Uterus (tissue), 4 donors: ENCODE results near the gene MOCOS. TPM values are rescaled to one million over a fixed set of nuclear protein-coding genes. Genes with fewer than 3 reads are reported as not detected.

ENCODE experiments used
- DNase-seq, 2 donors: peaks; one replicate each; pipeline ENCODE4 v3.0.0-alpha.2; 2019 to 2020
- H3K27ac ChIP-seq, 2 donors: fragments of 200-600 bp; sonication (generic); 1 replicate in 1 of 2; 2 replicates in 1 of 2; pipeline ENCODE4 v1.5.1; 2016 to 2018
- H3K27me3 ChIP-seq, 2 donors: fragments of 200-600 bp; sonication (generic); one replicate each; pipeline ENCODE4 v1.5.1; 2018 to 2019; ENCODE audit warnings: control low read depth in 1 of 2
- H3K36me3 ChIP-seq, 2 donors: fragments of 200-600 bp; sonication (generic); one replicate each; pipeline ENCODE4 v1.5.1; 2019; ENCODE audit warnings: control low read depth in 1 of 2
- H3K4me1 ChIP-seq, 2 donors: fragments of 200-600 bp; sonication (generic); one replicate each; pipeline ENCODE4 v1.5.1; 2018 to 2019; ENCODE audit warnings: control low read depth in 1 of 2
- H3K4me3 ChIP-seq, 2 donors: fragments of 200-600 bp; sonication (generic); 1 replicate in 1 of 2; 2 replicates in 1 of 2; pipeline ENCODE4 v1.5.1; 2018 to 2019; ENCODE audit warnings: mild to moderate bottlenecking in 1 of 2
- H3K9me3 ChIP-seq, 2 donors: fragments of 200-600 bp; sonication (generic); one replicate each; pipeline ENCODE4 v1.5.1; 2019; ENCODE audit warnings: control low read depth in 1 of 2
- CTCF ChIP-seq, 4 experiments: fragments of 200-600 bp in 2 of 4; fragments of 450-650 bp in 2 of 4; sonication (generic) in 2 of 4; IDR thresholded peaks; one replicate each; pipeline ENCODE4 v1.5.1; 2016 to 2019; ENCODE audit warnings: antibody characterized with exemption in 4 of 4, mild to moderate bottlenecking in 2 of 4, moderate library complexity in 1 of 4
- POLR2A ChIP-seq, 2 donors: fragments of 450-650 bp; IDR thresholded peaks; one replicate each; pipeline ENCODE4 v1.6.1; 2016; ENCODE audit warnings: antibody characterized with exemption in 2 of 2, mild to moderate bottlenecking in 1 of 2, moderate library complexity in 1 of 2
- intact Hi-C: fragments of 100-400 bp; cut with DNase I; formaldehyde crosslinking; loops from one replicate; pipeline ENCODE4 v1.15.1; 2023; ENCODE audit warnings: low total_unique reads
- total RNA-seq, 4 donors: library from RNA; depleted of rRNA in 3 of 4; stranded (reverse); fragments of >200 nt in 3 of 4; gene quantifications; one replicate each; pipeline versions ENCODE4 v1.1.0 to v1.2.4, GENCODE V29; 2014 to 2023
- donor health status: DM: yes; HTN: yes; CAD: no.

The MOCOS gene
- total RNA-seq, 4 donors from 2014 or later: under 0.01 to 1.7 (median 1.4) TPM; not detected in 1

GRCh38 chr18:36296650-36297416, 109.5 kb downstream of the MOCOS start:
- H3K27ac ChIP-seq: peak overlapping the region; percentile 17 to 58
- TF ChIP-seq POLR2A (IDR thresholded peaks at IDR 0.05) (no peak), CTCF (IDR thresholded peaks at IDR 0.05) (peak in 2 of 4 experiments; percentile 10 to 27)
- H3K27me3 ChIP-seq: no peaks in the 10 kb centered on the region
- intact Hi-C loops: no loop called here
- peak; percentile 37 to 67 for DNase-seq
- H3K4me1 ChIP-seq: peaks cover 0 to 17% of the 10 kb centered on the region in 2 donors
- H3K36me3 ChIP-seq: no peaks in the 10 kb centered on the region
- H3K9me3 ChIP-seq: no peaks in the 10 kb centered on the region
- H3K4me3 ChIP-seq: peak overlapping the region; percentile 45 to 49

GRCh38 chr18:36297417-36298125, 110.3 kb downstream of the MOCOS start, which contains the start of gene FHOD3:
Gene FHOD3, plus strand, starts transcription at chr18:36297713. Its CDS starts 123 bp downstream, at chr18:36297836.
- Histone ChIP-seq H3K36me3 (no peaks in the 10 kb centered on the region), H3K27me3 (no peaks in the 10 kb centered on the region), H3K4me3 (peak within 1 kb of the TSS; percentile 45 to 49), H3K27ac (peak within 1 kb of the TSS; percentile 17 to 58), H3K4me1 (peaks cover 0 to 17% of the 10 kb centered on the region in 2 donors), H3K9me3 (no peaks in the 10 kb centered on the region)
- TF ChIP-seq POLR2A (IDR thresholded peaks at IDR 0.05) (no peak), CTCF (IDR thresholded peaks at IDR 0.05) (peak in 1 of 4 experiments; percentile 8)
- peak; percentile 36 to 74 for DNase-seq
- intact Hi-C loops: no loop called here

- Histone ChIP-seq H3K27ac (no peak overlapping the region), H3K9me3 (no peaks in the 10 kb centered on the region), H3K27me3 (no peaks in the 10 kb centered on the region), H3K4me3 (peak overlapping the region; percentile 45 to 49), H3K36me3 (no peaks in the 10 kb centered on the region), H3K4me1 (peaks cover 0 to 17% of the 10 kb centered on the region in 2 donors)
- intact Hi-C loops: no loop called here
- TF ChIP-seq CTCF (IDR thresholded peaks at IDR 0.05) (no peak), POLR2A (IDR thresholded peaks at IDR 0.05) (no peak)
- no peak for DNase-seq
These were observed 110.9 kb downstream of the MOCOS start for GRCh38 chr18:36298126-36298741.

- no peaks in the 10 kb centered on the region for H3K27me3 ChIP-seq
- no peak for TF ChIP-seq CTCF (IDR thresholded peaks at IDR 0.05)
- TF ChIP-seq POLR2A (IDR thresholded peaks at IDR 0.05): no peak
- H3K27ac ChIP-seq: no peak overlapping the region
- intact Hi-C loops: no loop called here
- no peaks in the 10 kb centered on the region for H3K9me3 ChIP-seq
- peaks cover 0 to 17% of the 10 kb centered on the region in 2 donors for H3K4me1 ChIP-seq
- H3K4me3 ChIP-seq: no peak overlapping the region
- no peak for DNase-seq
- H3K36me3 ChIP-seq: no peaks in the 10 kb centered on the region
These were observed 111.7 kb downstream of the MOCOS start for GRCh38 chr18:36299015-36299414.
